GM12878 (cell line): ENCODE data around the gene AGAP1.

Experiments used
- CBX3 ChIP-seq: fragments of 200-600 bp; sonication (generic); IDR thresholded peaks from 2 replicates; pipeline ENCODE4 v1.6.1; 2016; ENCODE audit warnings: low read depth, borderline replicate concordance
- CREM ChIP-seq: IDR thresholded peaks from 2 replicates; pipeline ENCODE4 v1.6.1; 2014; ENCODE audit warnings: antibody characterized with exemption, low read depth
- FOXM1 ChIP-seq: IDR thresholded peaks from 2 replicates; pipeline ENCODE4 v1.6.1; 2012; ENCODE audit warnings: low read depth, mild to moderate bottlenecking, inconsistent platforms, low read length, moderate library complexity
- JUND ChIP-seq: IDR thresholded peaks from 2 replicates; pipeline ENCODE4 v1.6.1; 2012; ENCODE audit warnings: low read depth, mild to moderate bottlenecking, low read length, improper control_type of control experiment, moderate library complexity
- NRF1 ChIP-seq: conservative IDR thresholded peaks from 2 replicates; pipeline ENCODE4 v1.6.1; 2011; ENCODE audit warnings: mild to moderate bottlenecking, low read depth, low read length, improper control_type of control experiment
- POLR2A ChIP-seq: IDR thresholded peaks from 2 replicates; pipeline ENCODE4 v1.6.1; 2011; ENCODE audit warnings: low read depth, mild to moderate bottlenecking, low read length
- POLR2AphosphoS5 ChIP-seq: IDR thresholded peaks from 2 replicates; pipeline ENCODE4 v1.6.1; 2011; ENCODE audit warnings: mild to moderate bottlenecking, low read length, inconsistent platforms
- TAF1 ChIP-seq: IDR thresholded peaks from 2 replicates; pipeline ENCODE4 v1.6.1; 2011; ENCODE audit warnings: mild to moderate bottlenecking, low read depth, low read length, borderline replicate concordance
- TCF7 ChIP-seq: IDR thresholded peaks from 2 replicates; pipeline ENCODE4 v1.6.1; 2014; ENCODE audit warnings: antibody characterized with exemption, borderline replicate concordance
- ZNF207 ChIP-seq: fragments of 450-650 bp; IDR thresholded peaks from 2 replicates; pipeline ENCODE4 v1.6.1; 2014; ENCODE audit warnings: antibody characterized with exemption, mild to moderate bottlenecking, borderline replicate concordance
- ZNF217 ChIP-seq: fragments of 450-650 bp; IDR thresholded peaks from 2 replicates; pipeline ENCODE4 v1.6.1; 2017; ENCODE audit warnings: antibody characterized with exemption, mild to moderate bottlenecking
- TF ChIP-seq, protein P1 (sequence below): IDR thresholded peaks from 2 replicates; pipeline ENCODE4 v1.6.1; 2012; ENCODE audit warnings: low read depth, low read length, improper control_type of control experiment

DNA sequence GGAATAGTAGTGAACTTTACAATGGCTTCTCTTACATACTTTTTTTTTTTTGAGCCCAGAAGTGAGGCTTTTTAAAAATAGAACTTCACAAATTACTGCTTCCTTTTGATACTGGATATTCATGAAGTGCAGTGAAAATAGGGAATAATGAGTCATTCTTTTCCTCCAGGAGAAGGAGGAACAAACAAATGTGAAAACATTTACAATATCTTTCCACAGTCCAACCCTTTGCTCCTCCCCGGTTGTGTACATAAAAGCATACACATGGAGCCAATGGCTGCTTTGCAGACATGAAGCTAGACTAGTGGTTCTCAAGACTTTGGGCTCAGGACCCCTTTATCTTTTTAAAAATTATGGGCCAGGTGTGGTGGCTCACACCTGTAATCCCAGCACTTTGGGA is 407.4 kb downstream of the AGAP1 start:
- TF ChIP-seq CREM: no peak
- TF ChIP-seq, protein P1, sequence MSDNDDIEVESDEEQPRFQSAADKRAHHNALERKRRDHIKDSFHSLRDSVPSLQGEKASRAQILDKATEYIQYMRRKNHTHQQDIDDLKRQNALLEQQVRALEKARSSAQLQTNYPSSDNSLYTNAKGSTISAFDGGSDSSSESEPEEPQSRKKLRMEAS: no peak
- TF ChIP-seq CBX3: no peak
- no peak for TF ChIP-seq NRF1
- TF ChIP-seq ZNF217: no peak
- no peak for TF ChIP-seq POLR2A
- TF ChIP-seq TCF7: no peak
- TF ChIP-seq POLR2AphosphoS5: no peak
- no peak for TF ChIP-seq TAF1
- TF ChIP-seq FOXM1: no peak
- no peak for TF ChIP-seq JUND
- no peak for TF ChIP-seq ZNF207
